HG02759 (cell line): ENCODE measurements around the gene GOLGA8A.
"Not testable (repeated sequence)": the region's sequence is repeated elsewhere in the genome, so short reads cannot be mapped to it uniquely, and the experiment has no call there.

ENCODE experiments used
- ATAC-seq: cut with Tn5 transposase; IDR thresholded peaks from one replicate; pipeline ENCODE4 v1.9.1; 2021; ENCODE audit warnings: mild to moderate bottlenecking, moderate library complexity; ENCODE audit not compliant: unreplicated experiment

GOLGA8A gene, protein sequence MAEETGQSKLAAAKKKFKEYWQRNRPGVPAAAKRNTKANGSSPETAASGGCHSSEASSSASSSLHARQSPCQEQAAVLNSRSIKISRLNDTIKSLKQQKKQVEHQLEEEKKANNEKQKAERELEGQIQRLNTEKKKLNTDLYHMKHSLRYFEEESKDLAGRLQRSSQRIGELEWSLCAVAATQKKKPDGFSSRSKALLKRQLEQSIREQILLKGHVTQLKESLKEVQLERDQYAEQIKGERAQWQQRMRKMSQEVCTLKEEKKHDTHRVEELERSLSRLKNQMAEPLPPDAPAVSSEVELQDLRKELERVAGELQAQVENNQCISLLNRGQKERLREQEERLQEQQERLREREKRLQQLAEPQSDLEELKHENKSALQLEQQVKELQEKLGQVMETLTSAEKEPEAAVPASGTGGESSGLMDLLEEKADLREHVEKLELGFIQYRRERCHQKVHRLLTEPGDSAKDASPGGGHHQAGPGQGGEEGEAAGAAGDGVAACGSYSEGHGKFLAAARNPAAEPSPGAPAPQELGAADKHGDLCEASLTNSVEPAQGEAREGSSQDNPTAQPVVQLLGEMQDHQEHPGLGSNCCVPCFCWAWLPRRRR

DNA sequence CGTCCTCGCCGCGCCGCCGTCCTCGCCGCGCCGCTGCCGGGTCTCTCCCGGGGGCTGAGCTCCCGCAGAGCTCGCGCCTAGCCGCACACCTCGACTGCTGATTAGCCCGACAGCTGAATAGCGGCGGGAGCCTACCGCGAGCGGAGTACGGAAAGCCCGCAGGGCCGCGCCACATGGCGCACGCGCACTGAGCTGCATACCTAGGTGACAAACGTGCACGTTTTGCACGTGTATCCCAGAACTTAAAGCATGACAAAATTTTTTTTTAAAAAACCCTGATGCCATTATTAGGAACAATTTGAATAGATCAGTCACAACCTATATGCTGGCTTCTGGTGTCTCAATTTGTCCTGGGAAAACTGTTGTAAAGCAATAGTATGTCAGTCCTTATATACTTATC lies at the start of gene GOLGA8A:
Gene GOLGA8A (minus strand): TSS at position 122 of the 400 bp plus-strand sequence. CDS start 48,117 bp downstream, outside the sequence.
- no peak for ATAC-seq

DNA sequence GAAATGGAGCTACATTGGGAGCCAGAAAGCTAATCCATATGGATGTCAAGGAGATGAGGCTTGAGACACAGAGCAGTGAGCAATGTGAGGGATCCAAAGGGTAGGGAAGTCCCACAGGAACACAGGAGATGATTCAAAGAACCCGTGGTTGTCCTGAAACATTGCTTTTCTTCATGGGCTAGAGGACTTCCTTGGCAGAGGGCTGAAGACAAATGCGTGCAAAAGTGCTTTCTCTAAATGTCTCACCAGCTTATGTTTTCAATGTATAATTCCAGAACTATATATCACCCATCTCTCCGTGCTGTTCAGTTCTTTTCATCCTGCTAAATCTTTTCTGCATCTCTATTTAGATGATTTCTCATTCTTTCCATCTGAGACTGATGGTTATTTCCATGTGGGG lies 46.0 kb upstream of the GOLGA8A start:
- no peak for ATAC-seq

DNA sequence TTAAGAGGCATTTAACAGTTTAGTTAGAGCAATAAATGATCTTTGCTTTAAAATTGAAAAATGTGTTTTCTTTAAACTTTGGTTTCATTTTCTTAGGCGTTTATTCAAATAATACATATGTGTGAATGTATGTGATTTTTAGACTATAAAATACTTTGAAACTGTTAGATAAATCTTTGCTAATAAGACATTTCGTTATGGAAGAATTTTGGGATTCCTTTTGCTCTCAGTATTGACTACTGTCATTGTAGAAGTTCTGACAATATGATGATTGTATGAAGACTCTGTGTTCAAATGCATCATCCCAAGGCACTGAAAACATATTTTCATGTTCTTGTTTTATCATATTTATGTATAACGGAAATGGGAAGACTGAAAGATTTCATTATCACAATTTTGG lies 43.8 kb upstream of the GOLGA8A start:
- ATAC-seq, result no peak

DNA sequence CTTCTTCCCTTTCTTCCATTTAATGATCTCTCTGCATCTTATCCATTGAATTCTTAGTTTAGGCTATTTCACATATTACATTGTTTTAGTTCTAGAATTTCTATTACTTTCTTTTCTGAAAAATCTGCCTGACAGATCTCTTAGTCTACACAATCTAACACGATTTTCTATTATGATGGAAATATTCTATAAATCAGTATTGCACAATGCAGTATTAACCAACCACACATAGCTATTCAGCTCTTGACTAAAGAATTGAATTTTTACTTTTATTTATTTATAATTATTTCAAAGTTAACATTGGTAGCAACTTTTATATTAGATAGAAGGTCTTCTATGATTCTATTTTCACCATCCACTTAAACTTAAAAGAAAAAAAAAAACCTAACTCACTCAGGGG lies 36.2 kb upstream of the GOLGA8A start:
- ATAC-seq, result no peak

DNA sequence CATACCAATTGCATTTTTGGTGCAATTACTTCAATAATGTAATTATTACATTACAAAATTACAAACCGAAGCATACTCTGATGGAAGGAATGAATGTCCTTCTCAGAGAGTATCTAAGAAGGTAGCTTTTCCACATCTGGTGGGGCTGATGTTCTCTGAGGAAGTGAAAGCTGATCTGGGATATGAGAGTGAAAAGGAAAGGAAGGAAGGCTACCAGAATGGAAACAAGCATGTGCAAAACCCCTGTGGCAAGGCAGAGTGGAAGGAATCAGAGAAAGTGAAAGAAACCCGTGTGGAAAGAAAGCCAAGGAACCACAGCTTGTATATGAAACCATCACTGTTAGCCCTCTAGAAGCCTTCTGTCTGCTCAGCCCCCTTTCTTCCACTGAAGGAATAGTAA lies 35.3 kb upstream of the GOLGA8A start:
- ATAC-seq, result no peak

DNA sequence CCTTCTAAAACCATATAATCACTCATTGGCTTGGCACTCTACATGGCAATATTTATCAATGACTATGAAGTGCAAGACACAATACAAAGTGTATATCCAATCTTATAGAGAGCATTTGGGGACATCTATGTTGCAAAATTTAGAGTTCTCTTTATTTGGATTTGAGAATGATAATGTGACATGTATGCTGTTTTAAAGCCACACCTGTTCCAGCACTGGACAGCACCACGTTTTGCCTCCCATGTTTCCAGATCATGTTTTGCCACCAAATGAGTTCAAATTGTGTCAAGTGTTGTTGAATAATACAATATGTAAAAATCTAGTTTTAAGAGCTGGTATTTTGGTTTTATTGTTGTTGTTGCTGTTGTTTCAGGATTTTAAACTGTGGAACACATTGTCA lies 33.3 kb upstream of the GOLGA8A start:
- no peak for ATAC-seq

DNA sequence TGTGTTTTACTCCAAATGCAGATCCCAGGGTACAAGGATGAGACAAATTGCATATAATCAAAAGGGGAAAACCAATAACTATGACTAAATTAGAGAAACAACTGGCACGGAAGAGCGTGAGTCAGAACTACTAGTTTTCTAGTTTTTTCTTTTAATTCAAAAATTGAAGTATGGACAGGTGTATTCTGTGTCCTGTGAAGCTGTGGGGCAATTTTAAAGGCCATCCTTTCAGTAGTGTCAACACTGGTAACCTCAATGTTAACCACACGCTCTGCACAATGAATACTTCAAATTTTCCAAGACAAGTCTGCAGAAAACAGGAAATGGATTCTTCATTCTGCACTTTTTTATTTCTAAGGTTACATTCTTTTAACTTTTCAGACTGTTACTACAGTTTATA lies 32.5 kb upstream of the GOLGA8A start:
- no peak for ATAC-seq

DNA sequence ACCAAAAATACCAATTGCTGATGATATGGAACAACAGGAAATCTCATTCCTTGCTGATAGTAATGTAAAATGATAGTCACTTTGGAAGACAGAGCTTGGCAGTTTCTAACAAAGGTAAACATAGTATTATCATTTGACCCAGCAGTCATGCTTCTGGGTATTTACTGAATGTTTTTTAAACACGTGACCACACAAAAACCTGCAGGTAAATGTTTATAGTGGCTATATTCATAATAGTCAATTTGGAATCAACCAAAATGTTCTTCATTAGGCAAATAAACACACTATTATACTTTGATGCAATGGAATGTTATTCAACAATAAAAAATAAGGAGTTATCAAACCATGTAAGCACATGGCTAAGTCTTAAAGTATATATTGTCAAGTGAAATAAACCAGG lies 24.1 kb upstream of the GOLGA8A start:
- no peak for ATAC-seq

DNA sequence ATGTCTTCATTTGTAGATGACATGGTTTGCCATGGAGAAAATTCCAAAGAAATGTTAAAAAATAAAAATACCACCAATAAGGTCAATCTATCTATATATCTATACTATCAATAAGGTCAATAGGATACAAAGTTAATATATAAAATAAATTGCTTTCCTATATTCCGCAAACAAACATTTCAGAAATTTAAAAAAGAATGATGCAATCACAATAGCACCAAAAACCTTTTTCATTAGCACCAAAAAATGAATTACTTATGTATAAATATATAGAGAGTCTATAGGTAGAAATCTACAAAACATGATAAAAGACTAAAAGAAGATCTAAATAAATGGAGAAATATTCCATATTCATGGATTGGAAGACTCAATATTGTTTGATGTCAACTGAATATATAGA lies 22.8 kb upstream of the GOLGA8A start:
- no peak for ATAC-seq

DNA sequence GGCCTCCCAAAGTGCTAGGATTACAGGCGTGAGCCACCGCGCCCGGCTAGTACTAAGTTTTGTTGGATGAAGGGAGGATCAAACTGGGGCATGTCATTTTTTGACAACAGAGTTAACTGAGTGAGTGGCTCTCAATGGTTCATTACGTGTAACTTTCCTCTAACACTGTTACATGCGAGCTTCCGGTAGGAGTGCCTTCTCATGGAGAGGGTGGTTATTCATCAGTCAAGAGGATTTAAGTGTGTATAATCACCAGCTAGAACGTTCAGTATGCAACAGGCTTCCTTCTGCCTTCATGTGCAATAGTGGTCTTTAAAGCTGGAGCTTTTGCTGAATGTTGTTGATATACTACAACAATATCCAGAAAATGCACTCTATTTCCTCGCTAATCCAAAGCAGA lies 19.1 kb upstream of the GOLGA8A start:
- no peak for ATAC-seq

DNA sequence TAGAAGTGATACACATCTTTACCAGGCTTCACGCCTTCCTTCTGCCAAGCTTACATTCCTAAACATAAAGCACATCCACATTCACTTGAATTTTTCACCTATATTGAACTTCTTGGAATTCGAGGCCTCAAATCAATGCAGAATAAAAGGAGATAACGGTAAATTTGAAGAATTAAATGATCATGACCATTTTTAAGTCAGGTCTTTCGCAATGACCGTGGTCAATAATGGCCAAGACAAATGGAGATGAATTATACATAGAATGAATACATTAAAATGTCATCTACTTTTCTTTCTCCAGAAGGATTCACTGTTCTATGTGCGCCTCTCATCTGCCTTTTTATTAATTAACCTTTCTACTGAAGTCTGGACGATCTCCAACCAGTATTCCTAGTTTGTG lies 5.3 kb upstream of the GOLGA8A start:
- no peak for ATAC-seq

DNA sequence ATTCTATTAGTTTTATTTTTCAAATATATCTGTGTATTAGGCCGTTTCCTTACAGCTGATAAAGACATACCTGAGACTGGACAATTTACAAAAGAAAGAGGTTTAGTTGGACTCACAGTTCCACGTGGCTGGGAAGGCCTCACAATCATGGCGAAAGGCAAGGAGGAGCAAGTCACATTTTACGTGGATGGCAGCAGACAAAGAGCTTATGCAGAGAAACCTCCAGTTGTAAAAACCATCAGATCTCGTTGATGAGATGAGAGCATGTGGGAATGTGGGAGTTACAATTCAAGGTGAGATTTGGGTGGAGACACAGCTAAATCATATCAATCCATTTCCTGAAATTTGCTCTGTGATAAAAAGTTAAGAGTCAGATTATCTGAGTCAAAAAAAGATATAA lies 2.3 kb upstream of the GOLGA8A start:
- ATAC-seq, result no peak

DNA sequence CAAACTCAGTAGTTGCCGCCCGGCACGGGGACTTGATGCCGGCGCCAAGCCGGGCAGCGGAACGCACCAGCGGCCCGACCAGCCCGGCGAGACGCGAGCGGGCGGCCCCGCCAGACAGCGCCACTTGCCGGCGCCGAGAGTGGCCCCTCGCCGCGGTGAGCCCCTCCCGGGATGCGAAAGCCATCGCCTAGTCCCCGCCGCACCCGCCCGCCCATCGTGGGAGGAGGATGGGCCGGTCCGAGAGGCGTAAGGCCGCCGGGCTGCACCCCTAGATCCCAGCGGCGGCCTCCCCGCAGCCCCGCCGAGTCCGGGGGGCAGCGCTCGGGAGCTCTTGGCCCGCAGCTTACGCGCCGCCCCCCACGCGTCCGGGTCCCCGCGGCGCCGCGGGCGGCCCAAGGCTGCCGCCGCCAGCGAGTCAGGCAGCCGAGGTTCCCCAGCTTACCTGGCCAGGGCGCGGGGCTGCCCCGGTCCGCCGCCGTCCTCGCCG lies 609 bp downstream of the GOLGA8A start:
- ATAC-seq, result peak; percentile 47

DNA sequence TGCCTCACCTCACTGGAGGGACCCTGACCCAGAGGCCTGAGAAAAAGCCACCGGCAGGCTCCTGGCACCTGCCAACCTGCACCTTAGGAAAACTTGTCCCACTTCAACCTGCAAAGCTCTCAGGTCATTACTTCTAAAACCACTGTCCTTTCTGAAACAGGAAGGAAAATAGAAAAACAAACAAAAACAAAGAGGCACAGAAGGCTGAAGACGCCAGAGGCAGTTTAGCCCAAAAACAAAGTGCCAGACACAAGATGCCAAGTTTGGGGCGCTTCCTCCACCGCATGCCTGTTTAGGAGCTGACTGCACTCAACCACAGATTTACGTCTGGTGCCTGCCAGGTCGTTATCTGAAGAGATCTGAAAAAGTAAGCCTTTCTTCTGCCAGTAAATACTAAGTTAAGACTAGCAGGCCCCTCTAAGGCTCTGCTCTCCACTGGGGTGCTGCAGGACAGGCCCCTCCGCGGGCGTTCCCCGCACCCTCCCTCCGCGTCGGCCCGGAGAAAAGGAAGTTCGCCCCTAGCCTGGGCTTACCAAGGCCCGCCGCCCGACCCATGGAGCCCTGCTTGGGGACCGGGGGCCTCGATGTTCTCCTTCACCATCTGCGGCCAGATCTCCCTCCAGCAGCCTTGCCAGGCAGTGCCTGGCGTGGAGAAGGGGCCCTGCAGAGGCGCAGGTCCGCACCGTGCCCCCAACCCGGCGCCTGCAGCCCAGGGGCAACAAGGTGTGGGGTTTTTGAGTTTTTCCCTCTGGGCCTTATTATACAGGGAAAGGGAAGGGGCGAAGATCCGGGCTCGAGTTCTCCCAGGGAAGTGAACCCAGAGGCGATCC lies 1.3 kb downstream of the GOLGA8A start:
- peak; percentile 17 for ATAC-seq

DNA sequence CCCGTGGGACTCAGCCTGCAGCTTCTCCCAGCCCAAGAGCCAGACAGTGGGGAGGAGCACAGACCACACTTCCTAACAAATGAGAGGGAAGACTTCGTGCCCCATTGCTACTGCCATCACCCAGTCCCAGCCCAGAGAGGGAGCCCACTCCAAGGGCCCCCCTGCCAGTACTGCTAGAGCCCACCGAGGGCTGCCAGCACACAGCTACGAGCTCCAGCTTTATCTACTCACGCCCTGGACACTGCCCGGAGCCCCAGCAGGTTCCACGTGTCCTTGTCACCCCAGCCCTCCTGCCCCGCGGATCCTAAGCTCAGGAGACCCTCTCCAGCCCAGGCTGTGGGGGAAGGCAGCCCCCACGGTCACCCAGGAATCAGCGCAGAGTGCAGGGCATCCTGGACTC lies 1.9 kb downstream of the GOLGA8A start:
- no peak for ATAC-seq

DNA sequence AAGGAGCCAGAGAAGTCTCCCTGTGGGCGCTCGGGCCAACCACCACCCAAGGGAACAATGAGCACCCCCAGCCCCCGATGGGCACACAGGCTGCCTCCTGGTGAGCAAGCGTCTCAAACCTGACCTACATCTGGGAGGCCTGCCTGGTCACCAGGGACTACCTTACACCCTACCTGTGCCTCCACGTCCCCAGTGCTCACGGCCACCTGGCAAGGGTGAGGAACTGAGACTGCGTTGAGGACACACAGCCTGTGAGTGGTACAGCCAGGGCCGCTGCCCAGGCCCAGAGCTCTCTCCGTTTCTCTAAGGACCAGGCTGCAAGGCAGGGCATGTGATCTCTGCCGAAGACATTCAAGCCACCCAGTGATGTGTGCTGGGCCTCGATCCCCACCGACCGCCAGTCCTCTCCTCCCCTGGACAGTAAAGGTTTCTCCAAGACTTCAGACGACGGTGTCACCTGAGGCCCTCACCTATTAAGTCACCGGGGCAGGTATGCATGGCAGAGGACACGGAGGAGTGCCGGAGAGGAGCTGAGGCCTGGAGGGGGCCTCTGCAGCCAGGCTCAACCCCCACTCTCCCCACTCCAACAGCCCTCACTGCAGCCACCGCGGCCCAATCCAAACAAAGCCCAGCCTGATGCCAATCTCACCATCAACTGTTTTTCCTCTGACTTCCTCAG lies 2.8 kb downstream of the GOLGA8A start:
- ATAC-seq, result no peak

DNA sequence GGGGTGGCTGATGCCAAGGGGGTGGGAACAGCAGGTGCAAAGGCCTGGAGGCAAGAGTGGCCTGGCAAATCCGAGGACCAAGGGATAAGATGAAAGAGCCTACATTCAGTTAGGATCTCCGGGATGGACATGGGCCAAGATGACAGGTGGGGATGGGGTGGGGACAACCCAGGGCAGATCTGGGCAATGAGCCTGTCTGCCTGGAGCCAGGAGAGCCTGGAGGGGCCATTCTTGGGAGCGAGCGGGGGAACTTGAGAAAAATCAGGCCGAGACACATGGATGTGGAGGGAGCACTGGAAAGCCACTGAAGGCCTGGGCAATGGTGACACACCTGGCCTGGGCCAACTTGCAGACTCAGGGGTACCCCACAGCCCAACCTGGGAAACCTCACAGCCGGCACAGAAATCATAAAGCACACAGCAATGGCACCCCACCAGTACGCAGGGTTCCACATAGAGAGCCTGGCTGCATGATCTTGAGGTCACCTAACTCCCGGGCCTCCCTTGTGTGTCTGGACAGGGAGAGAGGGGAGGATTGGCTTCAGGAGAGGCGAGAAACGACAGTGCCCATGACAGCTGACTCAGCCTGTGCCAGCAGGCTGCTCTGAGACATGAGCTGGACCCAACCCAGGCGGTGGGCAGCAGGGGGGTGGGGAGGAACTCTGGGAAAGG lies 3.5 kb downstream of the GOLGA8A start:
- ATAC-seq, result not testable (repeated sequence)

DNA sequence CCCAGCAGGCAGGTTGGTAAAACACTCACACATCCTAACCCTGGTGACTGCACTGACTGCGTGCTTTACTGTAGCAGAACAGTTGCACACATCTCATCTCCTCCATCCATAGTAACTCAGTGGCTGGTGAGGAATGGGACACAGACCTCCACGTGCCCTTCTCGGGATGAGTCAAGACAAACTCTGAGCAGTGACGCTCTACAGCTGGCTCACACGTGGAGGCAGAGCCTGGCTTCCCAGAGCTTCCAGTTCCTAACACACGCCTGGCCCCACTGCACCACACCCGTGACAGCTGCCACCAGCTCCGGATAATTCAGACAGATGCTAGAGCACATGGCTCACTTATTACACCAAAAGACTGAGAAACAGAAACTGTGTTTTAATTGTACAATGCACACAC lies 7.0 kb downstream of the GOLGA8A start:
- ATAC-seq, result not testable (repeated sequence)

DNA sequence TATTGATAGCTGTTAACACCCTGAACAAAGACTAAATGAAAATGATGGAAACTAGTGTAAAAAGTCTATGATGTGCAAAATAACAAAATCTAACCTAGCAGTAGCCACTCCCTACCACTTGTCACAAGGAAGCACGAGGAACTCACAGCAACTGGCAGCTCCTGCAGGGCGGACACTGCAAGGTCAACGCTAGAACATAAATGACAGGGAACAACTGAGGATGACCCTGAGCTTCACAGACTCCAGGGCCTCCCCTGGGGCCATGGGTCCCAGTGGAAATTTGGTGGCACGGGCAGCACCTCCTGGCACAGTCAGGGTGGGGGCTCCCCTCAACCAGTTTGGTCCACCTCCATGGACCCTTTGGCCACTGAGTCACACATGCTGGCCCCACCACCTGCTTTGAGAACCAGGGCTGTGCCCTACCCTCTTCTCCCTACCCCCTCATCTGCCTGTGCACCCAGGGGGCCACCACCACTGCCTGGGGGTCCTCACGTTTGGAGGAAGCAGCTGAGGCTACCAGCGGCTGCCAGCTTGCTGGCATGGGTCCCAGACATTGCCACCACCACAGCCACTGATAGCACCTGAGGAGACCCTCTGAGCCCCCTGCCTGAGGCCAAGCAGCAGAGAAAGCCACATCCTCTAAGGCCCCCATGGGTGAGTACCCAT lies 14.1 kb downstream of the GOLGA8A start:
- ATAC-seq, result not testable (repeated sequence)

DNA sequence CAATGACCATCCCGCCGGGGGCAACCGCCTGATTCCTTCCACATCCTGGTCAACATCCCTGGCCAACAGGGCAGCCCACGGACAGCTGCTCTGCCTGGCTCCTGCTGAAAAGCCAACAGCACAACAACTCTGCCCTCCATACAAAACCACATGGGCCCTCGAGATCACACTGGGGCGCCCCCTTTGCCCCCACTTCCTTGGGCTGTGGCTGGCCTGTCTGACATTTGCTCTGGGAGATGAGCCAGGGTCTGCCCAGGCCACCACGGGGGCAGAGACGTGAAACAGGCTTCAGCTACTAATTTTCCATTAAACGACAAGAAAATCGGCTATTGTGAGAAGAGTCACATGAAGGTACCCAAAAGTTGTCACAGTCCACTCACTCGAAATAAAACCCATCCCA lies 16.7 kb downstream of the GOLGA8A start:
- ATAC-seq, result not testable (repeated sequence)
